Hepatocyte (in vitro differentiated cells): ENCODE results near the gene ANKRD10. TPM values are rescaled to one million over a fixed set of nuclear protein-coding genes. Genes with fewer than 3 reads are reported as not detected.
"Not testable (repeated sequence)": the region's sequence is repeated elsewhere in the genome, so short reads cannot be mapped to it uniquely, and the experiment has no call there.

Experiments used
- DNase-seq: peaks from one replicate; pipeline ENCODE4 v3.0.0-alpha.2; 2016; ENCODE audit warnings: low spot score
- H2AFZ ChIP-seq: fragments of 200-600 bp; sonication (generic); 2 replicates; pipeline ENCODE4 v1.6.0; 2016; ENCODE audit warnings: antibody characterized with exemption, mild to moderate bottlenecking
- H3K27ac ChIP-seq: fragments of 200-600 bp; sonication (generic); 2 replicates; pipeline ENCODE4 v1.5.1; 2016; ENCODE audit warnings: mild to moderate bottlenecking
- H3K27me3 ChIP-seq: fragments of 200-600 bp; sonication (generic); 2 replicates; pipeline ENCODE4 v1.6.1; 2016
- H3K36me3 ChIP-seq: fragments of 200-600 bp; sonication (generic); replicated peaks from 2 replicates; pipeline ENCODE4 v1.5.1; 2016; ENCODE audit warnings: low read depth; ENCODE audit not compliant: insufficient read depth
- H3K4me1 ChIP-seq: fragments of 200-600 bp; sonication (generic); 2 replicates; pipeline ENCODE4 v1.5.1; 2016; ENCODE audit warnings: mild to moderate bottlenecking, moderate library complexity; ENCODE audit not compliant: insufficient read depth
- H3K4me2 ChIP-seq: fragments of 200-600 bp; sonication (generic); 2 replicates; pipeline ENCODE4 v1.6.0; 2016
- H3K4me3 ChIP-seq: fragments of 200-600 bp; sonication (generic); 2 replicates; pipeline ENCODE4 v1.5.1; 2016; ENCODE audit warnings: mild to moderate bottlenecking
- H3K79me2 ChIP-seq: fragments of 200-600 bp; sonication (generic); 2 replicates; pipeline ENCODE4 v1.6.0; 2017; ENCODE audit warnings: mild to moderate bottlenecking
- H3K9me2 ChIP-seq: fragments of 200-600 bp; sonication (generic); replicated peaks from 2 replicates; pipeline ENCODE4 v1.6.0; 2017; ENCODE audit warnings: mild to moderate bottlenecking; ENCODE audit not compliant: insufficient read depth
- H3K9me3 ChIP-seq: fragments of 200-600 bp; sonication (generic); 2 replicates; pipeline ENCODE4 v1.5.1; 2016; ENCODE audit warnings: low read depth, mild to moderate bottlenecking
- H4K20me1 ChIP-seq: fragments of 200-600 bp; sonication (generic); 2 replicates; pipeline ENCODE4 v1.6.0; 2016; ENCODE audit warnings: mild to moderate bottlenecking; ENCODE audit not compliant: insufficient read depth, poor library complexity, severe bottlenecking
- CTCF ChIP-seq: fragments of 200-600 bp; sonication (generic); IDR thresholded peaks from 2 replicates; pipeline ENCODE4 v1.5.1; 2016; ENCODE audit warnings: antibody characterized with exemption, mild to moderate bottlenecking; ENCODE audit not compliant: poor library complexity
- EZH2 ChIP-seq: fragments of 200-600 bp; sonication (generic); IDR thresholded peaks from 2 replicates; pipeline ENCODE4 v1.6.1; 2016; ENCODE audit warnings: antibody characterized with exemption, mild to moderate bottlenecking, borderline replicate concordance
- EZH2phosphoT487 ChIP-seq: fragments of 200-600 bp; sonication (generic); IDR thresholded peaks from one replicate; pipeline ENCODE4 v1.6.1; 2018; ENCODE audit warnings: antibody characterized with exemption, mild to moderate bottlenecking, low read depth, moderate library complexity; ENCODE audit not compliant: unreplicated experiment, severe bottlenecking
- WGBS: methylation state at CpG from one replicate; pipeline ENCODE4 v1.1.6; 2016; ENCODE audit warnings: low lambda C conversion rate; ENCODE audit errors: missing lambda C conversion rate; 5-methylcytosine and 5-hydroxymethylcytosine counted together
- polyA plus RNA-seq: library from polyadenylated mRNA; unstranded; fragments of >200 nt; fragmentation: Nextera tagmentation; extraction: Ambion mirVana; gene quantifications from 2 replicates; pipeline ENCODE4 v1.2.1, GENCODE V29; 2016
- total RNA-seq: library from RNA; depleted of rRNA; stranded (reverse); fragments of >200 nt; gene quantifications from 2 replicates; pipeline ENCODE4 v1.2.3, GENCODE V29; 2014

ANKRD10 gene
- total and polyA plus RNA-seq, 2 experiments from 2014 or later = 104 to 143 TPM

DNA sequence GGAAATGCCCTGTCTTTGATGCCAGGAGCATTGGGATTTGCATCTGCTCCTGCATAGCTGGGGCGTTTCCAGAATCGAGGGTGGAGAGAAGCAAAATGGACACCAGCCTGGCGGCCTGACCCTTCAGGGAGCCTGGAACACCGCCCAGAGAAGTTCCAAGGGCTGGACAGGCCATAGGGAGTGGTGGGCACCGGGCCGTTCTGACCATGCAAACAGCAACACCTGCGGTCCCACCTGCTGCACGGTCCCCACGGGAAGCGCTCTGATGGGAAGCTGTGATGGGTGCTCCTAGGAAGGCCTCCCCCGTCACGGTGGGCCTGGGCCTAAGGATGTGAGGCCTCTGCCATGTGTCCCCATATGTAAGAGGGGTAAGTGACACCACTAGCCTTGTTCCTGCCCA lies 34.2 kb upstream of the ANKRD10 start:
- H3K79me2 ChIP-seq = no peaks in the 10 kb centered on the region
- H4K20me1 ChIP-seq = no peaks in the 10 kb centered on the region
- no peaks in the 10 kb centered on the region for H3K36me3 ChIP-seq
- H3K9me2 ChIP-seq = no peaks in the 10 kb centered on the region
- 96% methylated on average over 12 of the region's 12 CpGs for WGBS
- H3K4me1 ChIP-seq = no peaks in the 10 kb centered on the region
- no peak overlapping the region for H2AFZ ChIP-seq
- no peak for TF ChIP-seq EZH2
- no peak for TF ChIP-seq CTCF
- no peak for TF ChIP-seq EZH2phosphoT487
- no peak overlapping the region for H3K4me3 ChIP-seq
- no peak overlapping the region for H3K27ac ChIP-seq
- no peaks in the 10 kb centered on the region for H3K27me3 ChIP-seq
- H3K9me3 ChIP-seq = no peaks in the 10 kb centered on the region
- no peak overlapping the region for H3K4me2 ChIP-seq
- no peak for DNase-seq

DNA sequence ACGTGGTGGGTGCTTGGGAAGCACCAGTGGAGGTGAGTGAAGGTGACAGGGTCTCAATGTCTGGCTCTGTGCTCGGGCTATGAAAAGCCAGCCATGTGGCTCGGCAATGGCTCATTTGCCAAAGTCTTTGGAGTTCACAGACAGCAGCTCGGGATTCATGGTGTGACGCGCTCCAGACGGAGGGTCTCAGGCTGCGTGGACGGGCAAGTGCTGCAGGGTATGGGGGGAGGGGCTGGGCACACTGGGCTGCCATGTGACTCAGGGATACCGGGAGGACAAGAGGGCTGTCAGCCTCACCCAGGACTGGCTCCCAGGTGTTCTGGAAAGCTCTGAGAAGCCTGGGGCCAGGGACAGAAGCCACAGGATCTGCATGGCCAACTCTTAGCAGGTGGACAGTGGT lies 32.5 kb upstream of the ANKRD10 start:
- not testable (repeated sequence) for H3K27me3 ChIP-seq, H4K20me1 ChIP-seq, DNase-seq, H3K4me1 ChIP-seq, H3K36me3 ChIP-seq, H3K4me2 ChIP-seq, H3K9me3 ChIP-seq, H3K9me2 ChIP-seq, H2AFZ ChIP-seq, H3K79me2 ChIP-seq, H3K4me3 ChIP-seq, H3K27ac ChIP-seq
- 79% methylated on average over 8 of the region's 10 CpGs for WGBS

DNA sequence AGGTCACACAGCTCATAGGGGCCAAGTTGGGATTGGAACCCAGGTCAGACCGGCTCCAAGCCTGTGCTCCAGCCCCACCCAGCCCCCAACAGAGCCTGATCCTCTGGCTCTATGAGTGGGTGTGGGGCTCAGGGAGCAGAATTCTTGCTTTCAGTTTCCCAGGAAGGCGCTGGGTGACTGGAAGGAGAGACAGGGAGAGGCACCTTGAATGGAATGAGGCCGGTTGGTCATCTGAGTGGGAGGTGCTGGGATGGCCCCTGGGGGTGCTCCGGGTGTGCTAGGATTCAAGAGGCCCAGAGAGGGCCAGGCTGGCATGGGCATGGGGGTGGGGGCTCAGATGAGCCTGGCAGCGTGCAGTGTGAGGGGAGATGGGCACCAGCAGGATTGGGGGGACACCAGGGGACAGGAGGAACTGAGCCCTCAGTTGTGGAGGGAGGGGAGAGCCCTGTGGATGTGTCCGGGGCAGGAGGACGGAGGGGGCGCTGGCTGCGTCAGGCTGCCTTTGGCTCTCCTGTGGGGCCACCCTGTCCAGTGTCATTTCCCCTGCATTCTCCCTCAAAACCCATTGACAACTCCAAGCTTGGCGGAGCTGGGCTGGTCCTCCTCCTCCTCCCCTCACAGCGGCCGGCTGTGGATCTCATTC lies 31.2 kb upstream of the ANKRD10 start:
- DNase-seq = no peak
- Histone ChIP-seq H3K9me3 (no peaks in the 10 kb centered on the region), H4K20me1 (no peaks in the 10 kb centered on the region), H3K4me3 (no peak overlapping the region), H3K4me2 (no peak overlapping the region), H3K27me3 (no peaks in the 10 kb centered on the region), H3K79me2 (no peaks in the 10 kb centered on the region), H3K4me1 (no peaks in the 10 kb centered on the region), H3K27ac (no peak overlapping the region), H3K36me3 (no peaks in the 10 kb centered on the region), H2AFZ (no peak overlapping the region), H3K9me2 (no peaks in the 10 kb centered on the region)
- WGBS = 95% methylated on average over 11 of the region's 12 CpGs
- no peak for TF ChIP-seq CTCF
- TF ChIP-seq EZH2phosphoT487 = no peak
- no peak for TF ChIP-seq EZH2

DNA sequence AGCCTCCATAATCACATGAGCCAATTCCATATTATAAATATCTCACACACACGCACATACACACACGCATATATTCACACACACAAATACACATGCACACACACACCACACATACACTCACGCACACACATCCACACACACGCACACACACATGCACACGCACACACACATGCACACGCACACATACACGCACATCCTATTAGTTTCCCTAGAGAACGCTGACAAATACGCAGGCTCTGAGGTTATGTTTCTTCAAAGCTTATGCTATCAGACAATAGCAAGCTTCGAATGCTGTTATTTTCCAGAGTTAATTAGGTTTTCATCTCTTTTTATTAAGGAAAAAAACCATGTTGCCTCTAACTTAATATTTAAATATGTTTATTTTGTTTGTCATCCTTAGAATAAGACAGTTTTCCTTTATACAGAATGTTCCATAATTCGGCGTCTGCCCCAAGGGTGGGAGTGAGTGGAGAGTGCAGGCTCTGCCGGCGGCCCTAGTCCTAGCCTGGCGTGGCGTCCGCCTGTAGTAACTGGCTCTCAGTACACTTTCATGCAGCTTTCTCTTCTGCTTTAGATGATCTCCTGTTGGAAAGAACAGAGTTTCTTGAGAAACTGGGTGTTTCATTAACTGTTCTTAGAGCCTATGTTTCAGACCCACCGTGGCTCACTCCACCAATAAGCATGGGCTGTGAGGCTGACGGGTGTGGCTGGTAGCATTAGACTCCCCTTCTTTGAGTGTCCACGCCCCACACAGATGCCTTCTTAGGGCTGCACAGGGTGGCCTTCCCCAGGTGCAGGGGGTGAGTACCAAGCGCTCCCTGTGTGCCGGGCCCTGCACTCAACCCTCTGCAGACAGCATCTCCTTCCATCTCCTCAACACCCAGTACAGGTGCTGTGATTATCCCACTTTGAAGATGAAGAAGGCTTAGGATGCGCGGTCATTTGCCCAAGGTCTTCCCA lies 30.4 kb upstream of the ANKRD10 start:
- 92% methylated on average over 24 of the region's 24 CpGs for WGBS
- Histone ChIP-seq H2AFZ (no peak overlapping the region), H3K9me3 (no peaks in the 10 kb centered on the region), H3K9me2 (no peaks in the 10 kb centered on the region), H4K20me1 (no peaks in the 10 kb centered on the region), H3K27me3 (no peaks in the 10 kb centered on the region), H3K4me2 (no peak overlapping the region), H3K79me2 (no peaks in the 10 kb centered on the region), H3K4me1 (no peaks in the 10 kb centered on the region), H3K27ac (no peak overlapping the region), H3K4me3 (no peak overlapping the region), H3K36me3 (no peaks in the 10 kb centered on the region)
- no peak for DNase-seq
- no peak for TF ChIP-seq EZH2phosphoT487
- TF ChIP-seq EZH2 = no peak
- TF ChIP-seq CTCF = no peak
